Liver (tissue), 9 donors: ENCODE data around the gene UMAD1. TPM values are rescaled to one million over a fixed set of nuclear protein-coding genes. Genes with fewer than 3 reads are reported as not detected.

Source experiments
- DNase-seq: peaks from one replicate; pipeline ENCODE4 v3.0.0-alpha.2; 2017; ENCODE audit warnings: low spot score
- H3K27ac ChIP-seq, 2 donors: one replicate each; pipeline ENCODE4 v1.7.0; 2013; ENCODE audit warnings: inconsistent platforms in 2 of 2, low read length in 2 of 2, control low read depth in 1 of 2, low read depth in 1 of 2, mild to moderate bottlenecking in 1 of 2
- H3K27me3 ChIP-seq, 4 donors: one replicate each; pipeline versions ENCODE4 v1.6.1 to v1.7.0; 2013; ENCODE audit warnings: low read length in 3 of 4, inconsistent platforms in 1 of 4, mild to moderate bottlenecking in 1 of 4, moderate library complexity in 1 of 4; ENCODE audit not compliant: control insufficient read depth in 4 of 4, insufficient read depth in 4 of 4
- H3K36me3 ChIP-seq, 4 donors: one replicate each; pipeline versions ENCODE4 v1.6.1 to v1.7.0; 2013; ENCODE audit warnings: low read length in 3 of 4, mild to moderate bottlenecking in 3 of 4, low read depth in 1 of 4, moderate library complexity in 1 of 4; ENCODE audit not compliant: control insufficient read depth in 4 of 4, insufficient read depth in 3 of 4
- H3K4me1 ChIP-seq, 4 donors: one replicate each; pipeline versions ENCODE4 v1.6.1 to v1.7.0; 2013; ENCODE audit warnings: low read length in 3 of 4, mild to moderate bottlenecking in 3 of 4, moderate library complexity in 1 of 4; ENCODE audit not compliant: control insufficient read depth in 4 of 4, insufficient read depth in 4 of 4
- H3K4me3 ChIP-seq, 3 donors: one replicate each; pipeline versions ENCODE4 v1.6.1 to v1.7.0; 2013; ENCODE audit warnings: low read length in 3 of 3, control low read depth in 1 of 3, low read depth in 1 of 3, mild to moderate bottlenecking in 1 of 3
- H3K9ac ChIP-seq, 2 donors: one replicate each; pipeline ENCODE4 v1.7.0; 2013; ENCODE audit warnings: low read length in 2 of 2, mild to moderate bottlenecking in 2 of 2, moderate library complexity in 2 of 2, control low read depth in 1 of 2, low read depth in 1 of 2
- H3K9me3 ChIP-seq, 4 donors: one replicate each; pipeline versions ENCODE4 v1.6.1 to v1.7.0; 2013; ENCODE audit warnings: low read length in 3 of 4; ENCODE audit not compliant: control insufficient read depth in 4 of 4
- ATF3 ChIP-seq: IDR thresholded peaks from 2 replicates; pipeline ENCODE4 v1.6.1; 2016; ENCODE audit warnings: antibody characterized with exemption
- CTCF ChIP-seq: fragments of 150-350 bp; IDR thresholded peaks from 2 replicates; pipeline ENCODE4 v1.5.1; 2017; ENCODE audit warnings: improper control_type of control experiment, low read depth, low read length; ENCODE audit not compliant: missing input control
- EGR1 ChIP-seq, 2 donors: IDR thresholded peaks; 2 replicates each; pipeline ENCODE4 v1.6.1; 2016 to 2018; ENCODE audit warnings: antibody characterized with exemption in 2 of 2, low read depth in 2 of 2
- FOXA1 ChIP-seq: IDR thresholded peaks from 2 replicates; pipeline ENCODE4 v1.6.1; 2016; ENCODE audit warnings: antibody characterized with exemption
- FOXA2 ChIP-seq: IDR thresholded peaks from 2 replicates; pipeline ENCODE4 v1.6.1; 2016; ENCODE audit warnings: antibody characterized with exemption
- GABPA ChIP-seq, 2 donors: IDR thresholded peaks in 1 of 2; conservative IDR thresholded peaks in 1 of 2; 2 replicates each; pipeline ENCODE4 v1.6.1; 2016; ENCODE audit warnings: antibody characterized with exemption in 2 of 2, mild to moderate bottlenecking in 1 of 2, moderate library complexity in 1 of 2
- HNF4A ChIP-seq, 2 donors: conservative IDR thresholded peaks; 2 replicates each; pipeline ENCODE4 v1.6.1; 2016; ENCODE audit warnings: antibody characterized with exemption in 2 of 2, mild to moderate bottlenecking in 2 of 2
- HNF4G ChIP-seq: IDR thresholded peaks from 2 replicates; pipeline ENCODE4 v1.6.1; 2016; ENCODE audit warnings: antibody characterized with exemption
- JUND ChIP-seq, 2 donors: IDR thresholded peaks; 2 replicates each; pipeline ENCODE4 v1.6.1; 2016; ENCODE audit warnings: antibody characterized with exemption in 2 of 2
- MAX ChIP-seq: IDR thresholded peaks from 2 replicates; pipeline ENCODE4 v1.6.1; 2016; ENCODE audit warnings: antibody characterized with exemption
- NR2F2 ChIP-seq: IDR thresholded peaks from 2 replicates; pipeline ENCODE4 v1.6.1; 2016; ENCODE audit warnings: antibody characterized with exemption
- RAD21 ChIP-seq, 2 donors: IDR thresholded peaks; 2 replicates each; pipeline ENCODE4 v1.6.1; 2016; ENCODE audit warnings: antibody characterized with exemption in 2 of 2, mild to moderate bottlenecking in 2 of 2
- RXRA ChIP-seq, 2 donors: IDR thresholded peaks; 2 replicates each; pipeline ENCODE4 v1.6.1; 2017 to 2018; ENCODE audit warnings: antibody characterized with exemption in 2 of 2, mild to moderate bottlenecking in 1 of 2
- SP1 ChIP-seq: IDR thresholded peaks from 2 replicates; pipeline ENCODE4 v1.6.1; 2018; ENCODE audit warnings: antibody characterized with exemption, mild to moderate bottlenecking
- TAF1 ChIP-seq: conservative IDR thresholded peaks from 2 replicates; pipeline ENCODE4 v1.6.1; 2016; ENCODE audit warnings: antibody characterized with exemption, mild to moderate bottlenecking
- YY1 ChIP-seq: IDR thresholded peaks from 2 replicates; pipeline ENCODE4 v1.6.1; 2016; ENCODE audit warnings: antibody characterized with exemption, mild to moderate bottlenecking
- ZBTB33 ChIP-seq: IDR thresholded peaks from 2 replicates; pipeline ENCODE4 v1.6.1; 2016; ENCODE audit warnings: antibody characterized with exemption
- WGBS: extraction: QIAGEN DNeasy Blood & Tissue Kit; methylation state at CpG from one replicate; pipeline ENCODE4 v1.1.7; 2013; 5-methylcytosine and 5-hydroxymethylcytosine counted together
- polyA plus RNA-seq, 2 donors: library from polyadenylated mRNA; stranded (reverse) in 1 of 2; unstranded in 1 of 2; fragments of 200-250 nt in 1 of 2; fragments of >200 nt in 1 of 2; fragmentation: Nextera tagmentation in 1 of 2; extraction: Ambion mirVana in 1 of 2; gene quantifications; one replicate each; pipeline versions ENCODE4 v1.2.1 to v1.2.3, GENCODE V29; 2013 to 2015
- total RNA-seq, 2 donors: library from RNA; depleted of rRNA; stranded (reverse); fragments of >200 nt; gene quantifications; one replicate each; pipeline ENCODE4 v1.2.3, GENCODE V29; 2014
- donor health status: healthy.
- donor health status: healthy.
- donor health status: healthy.
- donor health status: healthy.
- donor health status: healthy.

Gene UMAD1
- total and polyA plus RNA-seq, 4 donors: 5.9 to 12.2 (median 7.9) TPM

- peak overlapping the region in 1 of 2 donors; percentile 73 for H3K9ac ChIP-seq
- peak overlapping the region; percentile 43 to 56 for H3K27ac ChIP-seq
- 46% methylated on average over 5 of the region's 5 CpGs for WGBS
- no peaks in the 10 kb centered on the region for H3K9me3 ChIP-seq
- H3K36me3 ChIP-seq: no peaks in the 10 kb centered on the region
- no peak for DNase-seq
- peak overlapping the region; percentile 56 to 68 (median 57) for H3K4me3 ChIP-seq
- peaks cover 0 to 9% (median 8%) of the 10 kb centered on the region in 4 donors for H3K4me1 ChIP-seq
- TF ChIP-seq RAD21 (IDR thresholded peaks at IDR 0.05) (peak; percentile 69 to 74), MAX (no peak), HNF4A (conservative IDR thresholded peaks at IDR 0.05) (peak in 1 of 2 donors; percentile 18), CTCF (peak; percentile 26)
- no peaks in the 10 kb centered on the region for H3K27me3 ChIP-seq
These were observed 120.9 kb downstream of the UMAD1 start for GRCh38 chr7:7761340-7761973.

GRCh38 chr7:7761974-7762779 lies 121.6 kb downstream of the UMAD1 start:
- no peaks in the 10 kb centered on the region for H3K36me3 ChIP-seq
- peak overlapping the region; percentile 43 to 56 for H3K27ac ChIP-seq
- DNase-seq: no peak
- peak overlapping the region; percentile 56 to 68 (median 57) for H3K4me3 ChIP-seq
- no peaks in the 10 kb centered on the region for H3K27me3 ChIP-seq
- H3K9me3 ChIP-seq: no peaks in the 10 kb centered on the region
- WGBS: 19% methylated on average over 9 of the region's 9 CpGs
- TF ChIP-seq JUND (IDR thresholded peaks at IDR 0.05) (no peak), RXRA (IDR thresholded peaks at IDR 0.05) (peak in 1 of 2 donors; percentile 7), RAD21 (IDR thresholded peaks at IDR 0.05) (peak in 1 of 2 donors; percentile 25), HNF4A (conservative IDR thresholded peaks at IDR 0.05) (peak in 1 of 2 donors; percentile 32)
- peaks cover 0 to 9% (median 8%) of the 10 kb centered on the region in 4 donors for H3K4me1 ChIP-seq
- peak overlapping the region in 1 of 2 donors; percentile 73 for H3K9ac ChIP-seq

- peaks cover 0 to 9% (median 8%) of the 10 kb centered on the region in 4 donors for H3K4me1 ChIP-seq
- H3K4me3 ChIP-seq: no peak overlapping the region
- TF ChIP-seq RXRA (IDR thresholded peaks at IDR 0.05): no peak
- TF ChIP-seq FOXA2: no peak
- no peak for TF ChIP-seq FOXA1
- TF ChIP-seq HNF4A (conservative IDR thresholded peaks at IDR 0.05): no peak
- no peak for TF ChIP-seq HNF4G
- no peak for TF ChIP-seq JUND (IDR thresholded peaks at IDR 0.05)
- TF ChIP-seq ATF3: no peak
- TF ChIP-seq GABPA (IDR thresholded peaks at IDR 0.05 in 1 of 2, conservative IDR thresholded peaks at IDR 0.05 in 1 of 2): no peak
- no peak for TF ChIP-seq NR2F2
- no peak for TF ChIP-seq EGR1 (IDR thresholded peaks at IDR 0.05; ENCODE audit: low read depth in 2 of 2)
- TF ChIP-seq CTCF: no peak
- TF ChIP-seq RAD21 (IDR thresholded peaks at IDR 0.05): no peak
- no peak for TF ChIP-seq TAF1
- no peak for TF ChIP-seq YY1
- no peak for TF ChIP-seq MAX
- no peak for TF ChIP-seq SP1
- no peak for TF ChIP-seq ZBTB33
- no peaks in the 10 kb centered on the region for H3K27me3 ChIP-seq
- no peaks in the 10 kb centered on the region for H3K9me3 ChIP-seq
- H3K9ac ChIP-seq: no peak overlapping the region
- no peaks in the 10 kb centered on the region for H3K36me3 ChIP-seq
- 86% methylated on average over 3 of the region's 3 CpGs for WGBS
- H3K27ac ChIP-seq: no peak overlapping the region
- no peak for DNase-seq
These were observed 124.2 kb downstream of the UMAD1 start for GRCh38 chr7:7764520-7765396.
